HG03066 (cell line): ENCODE data around the gene MYOF.

Experiments
- ATAC-seq: cut with Tn5 transposase; IDR thresholded peaks from one replicate; pipeline ENCODE4 v1.9.1; 2021; ENCODE audit warnings: low read depth; ENCODE audit not compliant: unreplicated experiment

The MYOF gene

GRCh38 chr10:93482145-93482834, at the start of gene MYOF:
Gene MYOF, minus strand, starts transcription at chr10:93482334. Its CDS starts 140 bp downstream, at chr10:93482194.
- ATAC-seq, result peak; percentile 74

- ATAC-seq, result no peak
Observed at GRCh38 chr10:93518531-93518930, 36.4 kb upstream of the MYOF start.

GRCh38 chr10:93516006-93516380, 33.9 kb upstream of the MYOF start:
- no peak for ATAC-seq

- ATAC-seq, result no peak
Observed at GRCh38 chr10:93515071-93516005, 33.2 kb upstream of the MYOF start.

GRCh38 chr10:93514521-93514920, 32.4 kb upstream of the MYOF start:
- no peak for ATAC-seq

GRCh38 chr10:93513091-93513490, 31.0 kb upstream of the MYOF start:
- ATAC-seq, result no peak

- ATAC-seq, result no peak
Observed at GRCh38 chr10:93512565-93512964, 30.4 kb upstream of the MYOF start.

GRCh38 chr10:93509816-93510215, 27.7 kb upstream of the MYOF start:
- ATAC-seq, result no peak

- ATAC-seq, result no peak
Observed at GRCh38 chr10:93505075-93505474, 22.9 kb upstream of the MYOF start.

GRCh38 chr10:93503075-93503474, 20.9 kb upstream of the MYOF start:
- ATAC-seq, result peak; percentile 79

- ATAC-seq, result no peak
Observed at GRCh38 chr10:93501650-93502049, 19.5 kb upstream of the MYOF start.

GRCh38 chr10:93498166-93498565, 16.0 kb upstream of the MYOF start:
- ATAC-seq, result no peak

- ATAC-seq, result peak; percentile 98
Observed at GRCh38 chr10:93496322-93497041, 14.3 kb upstream of the MYOF start, which contains the start of gene CEP55. Gene CEP55, plus strand, starts transcription at chr10:93496612. Its CDS starts 3,440 bp downstream, at chr10:93500052.

GRCh38 chr10:93495654-93496321, 13.7 kb upstream of the MYOF start:
- ATAC-seq, result peak; percentile 19

GRCh38 chr10:93494494-93494893, 12.4 kb upstream of the MYOF start:
- no peak for ATAC-seq

- no peak for ATAC-seq
Observed at GRCh38 chr10:93493162-93493561, 11.0 kb upstream of the MYOF start.

GRCh38 chr10:93491602-93492121, 9.5 kb upstream of the MYOF start:
- no peak for ATAC-seq

GRCh38 chr10:93488956-93489528, 6.9 kb upstream of the MYOF start:
- no peak for ATAC-seq

GRCh38 chr10:93485690-93486089, 3.6 kb upstream of the MYOF start:
- no peak for ATAC-seq

GRCh38 chr10:93481637-93482144, 443 bp downstream of the MYOF start:
- no peak for ATAC-seq
